ENCODE results near the gene FRMD3. TPM values are rescaled to one million over a fixed set of nuclear protein-coding genes. Genes with fewer than 3 reads are reported as not detected.

FRMD3 gene
- total RNA-seq, 1 donor from 2014 or later = 0.34 TPM

DNA sequence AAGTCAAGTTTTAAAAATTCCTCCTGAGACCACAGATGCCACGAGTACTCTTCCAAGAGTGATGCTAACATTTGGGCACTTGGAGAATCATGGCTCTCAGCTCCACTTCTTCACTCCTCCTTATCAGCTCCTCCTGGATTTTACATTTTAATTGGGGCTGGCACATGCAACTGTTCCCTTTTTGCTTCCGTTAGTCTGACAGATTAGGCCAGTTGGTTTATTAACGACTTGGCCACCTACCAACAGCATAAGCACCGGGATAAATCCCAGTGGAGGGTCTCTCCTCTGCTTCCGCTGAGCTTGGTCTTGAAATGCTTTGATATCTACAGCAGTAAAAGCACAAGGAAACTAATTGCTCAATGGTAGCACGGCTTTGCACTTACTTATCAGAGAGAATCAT, 340.6 kb downstream of the FRMD3 start:
- no peaks in the 10 kb centered on the region for H3K4me1 Mint-ChIP-seq (ENCODE audit: low read depth)
- H3K4me3 Mint-ChIP-seq = no peak overlapping the region
- intact Hi-C loops (cut with micrococcal nuclease) = no loop called here
- no peaks in the 10 kb centered on the region for H3K9me3 Mint-ChIP-seq
- no peak for DNase-seq (ENCODE audit: low spot score)
- no peaks in the 10 kb centered on the region for H3K36me3 Mint-ChIP-seq (ENCODE audit: low read depth)
- H3K27me3 Mint-ChIP-seq (ENCODE audit: insufficient read depth) = peaks cover 2% of the 10 kb centered on the region
- no peak overlapping the region for H3K27ac Mint-ChIP-seq

DNA sequence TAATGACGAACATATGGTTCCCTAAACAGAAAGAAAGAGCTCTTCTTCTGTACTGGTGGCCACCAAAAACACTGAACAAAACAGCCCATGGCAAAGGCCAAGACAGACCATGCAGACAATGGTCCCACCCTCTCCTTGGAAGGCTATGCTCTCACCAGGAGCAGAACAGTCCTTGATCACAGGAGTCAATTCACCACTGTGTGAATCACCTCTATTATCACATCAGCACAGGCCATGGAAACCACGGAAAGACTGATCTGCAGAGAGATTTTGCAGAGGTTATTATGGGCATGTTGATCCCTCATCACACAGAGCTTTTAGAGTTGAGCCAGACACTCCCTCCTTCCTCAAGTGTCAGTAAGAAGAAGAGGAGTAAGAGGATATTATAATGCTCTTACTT, 341.3 kb downstream of the FRMD3 start:
- Mint-ChIP-seq H3K9me3 (no peaks in the 10 kb centered on the region), H3K36me3 (ENCODE audit: low read depth) (no peaks in the 10 kb centered on the region), H3K27ac (no peak overlapping the region), H3K4me3 (no peak overlapping the region), H3K27me3 (ENCODE audit: insufficient read depth) (peaks cover 2% of the 10 kb centered on the region), H3K4me1 (ENCODE audit: low read depth) (no peaks in the 10 kb centered on the region)
- intact Hi-C loops (cut with micrococcal nuclease) = no loop called here
- DNase-seq (ENCODE audit: low spot score) = no peak

Other genes with a start within 250 kb of the FRMD3 start
- 4.5 and 6.3 TPM in 2 replicates for gene IDNK, start 84.7 kb upstream of the FRMD3 start, total RNA-seq
- 142 and 143 TPM in 2 replicates for gene UBQLN1, start 169.6 kb upstream of the FRMD3 start, total RNA-seq